ENCODE results near the gene NXF1. TPM values are rescaled to one million over a fixed set of nuclear protein-coding genes. Genes with fewer than 3 reads are reported as not detected.
A peak's percentile ranks its signal among the peaks of the same experiment; 100 is the strongest.

NXF1 gene
- total and polyA plus RNA-seq, 2 of the 13 experiments (the other 11 are each of a cell fraction or from before 2014, with no cell fraction given), result 30.4 to 30.9 TPM

GRCh38 chr11:62786318-62787004 is 18.8 kb downstream of the NXF1 start (continued):
- TF ChIP-seq MLXIP (CRISPR knock-in tag; IDR thresholded peaks at IDR 0.05; ENCODE audit: borderline replicate concordance) (no peak), FIP1L1 (IDR thresholded peaks at IDR 0.05; ENCODE audit: borderline replicate concordance, insufficient read depth, low read depth, low read length) (0 out of 2 replicates have a peak, but pooled peaks have one; percentile 58), SIN3A (IDR thresholded peaks at IDR 0.05; ENCODE audit: borderline replicate concordance, low read depth, low read length) (peak; percentile 56; the same call in 1 of the 2 replicates), ZNF652 (CRISPR knock-in tag; IDR thresholded peaks at IDR 0.05; ENCODE audit: borderline replicate concordance, low read depth) (no peak), GATAD2A (CRISPR knock-in tag; IDR thresholded peaks at IDR 0.05) (peak; percentile 61; the same call in 1 of the 2 replicates), ZNF788 (CRISPR knock-in tag; IDR thresholded peaks at IDR 0.05; ENCODE audit: borderline replicate concordance) (no peak; the same call in 1 of the 2 replicates), ZNF564 (CRISPR knock-in tag; IDR thresholded peaks at IDR 0.05) (no peak), ZNF552 (CRISPR knock-in tag; IDR thresholded peaks at IDR 0.05; ENCODE audit: borderline replicate concordance) (0 out of 2 replicates have a peak, but pooled peaks have one; percentile 63), YEATS4 (CRISPR knock-in tag; IDR thresholded peaks at IDR 0.05; ENCODE audit: borderline replicate concordance) (peak; percentile 12; the same call in 1 of the 2 replicates), CREB3 (CRISPR knock-in tag; IDR thresholded peaks at IDR 0.05) (no peak), SAP130 (CRISPR knock-in tag; IDR thresholded peaks at IDR 0.05; ENCODE audit: low read depth) (peak; percentile 55; the same call in 1 of the 2 replicates), ZZZ3 (CRISPR knock-in tag; IDR thresholded peaks at IDR 0.05; ENCODE audit: borderline replicate concordance) (no peak), ARNTL (CRISPR knock-in tag; IDR thresholded peaks at IDR 0.05) (no peak), HNRNPH1 (optimal IDR thresholded peaks at IDR 0.05; ENCODE audit: low read depth, low read length) (no peak), ZNF441 (CRISPR knock-in tag; IDR thresholded peaks at IDR 0.05; ENCODE audit: borderline replicate concordance) (no peak; the same call in 1 of the 2 replicates), HNRNPLL (IDR thresholded peaks at IDR 0.05; ENCODE audit: low read depth, low read length, poor library complexity, severe bottlenecking) (peak; percentile 83), ZNF607 (CRISPR knock-in tag; IDR thresholded peaks at IDR 0.05; ENCODE audit: borderline replicate concordance) (no peak), XBP1 (CRISPR knock-in tag; IDR thresholded peaks at IDR 0.05) (0 out of 2 replicates have a peak, but pooled peaks have one; percentile 15), ATM (IDR thresholded peaks at IDR 0.05; ENCODE audit: borderline replicate concordance) (no peak), FOXJ3 (CRISPR knock-in tag; IDR thresholded peaks at IDR 0.05; ENCODE audit: borderline replicate concordance) (no peak), HES4 (CRISPR knock-in tag; IDR thresholded peaks at IDR 0.05; ENCODE audit: borderline replicate concordance) (no peak), ZNF326 (CRISPR knock-in tag; IDR thresholded peaks at IDR 0.05; ENCODE audit: borderline replicate concordance) (no peak), SRSF1 (optimal IDR thresholded peaks at IDR 0.05; ENCODE audit: low read depth, low read length) (no peak), ZBTB26 (CRISPR knock-in tag; IDR thresholded peaks at IDR 0.05; ENCODE audit: borderline replicate concordance) (no peak), NCOA5 (CRISPR knock-in tag; IDR thresholded peaks at IDR 0.05) (no peak), ZNF24 (IDR thresholded peaks at IDR 0.05) (no peak)
